Peyer's patch (tissue), 4 donors: ENCODE measurements around the gene SLC14A1. TPM values are rescaled to one million over a fixed set of nuclear protein-coding genes. Genes with fewer than 3 reads are reported as not detected.
"Not testable (repeated sequence)": the region's sequence is repeated elsewhere in the genome, so short reads cannot be mapped to it uniquely, and the experiment has no call there.

Experiments
- DNase-seq, 3 donors: peaks; one replicate each; pipeline ENCODE4 v3.0.0-alpha.2; 2017 to 2019
- H3K27ac ChIP-seq, 4 donors: fragments of 200-600 bp; sonication (generic); one replicate each; pipeline ENCODE4 v1.5.1; 2016 to 2019
- H3K27me3 ChIP-seq, 2 donors: fragments of 200-600 bp; sonication (generic); one replicate each; pipeline ENCODE4 v1.5.1; 2019
- H3K36me3 ChIP-seq, 3 donors: fragments of 200-600 bp; sonication (generic); one replicate each; pipeline ENCODE4 v1.5.1; 2016 to 2019
- H3K4me1 ChIP-seq, 4 donors: fragments of 200-600 bp; sonication (generic); one replicate each; pipeline ENCODE4 v1.5.1; 2016 to 2019
- H3K4me3 ChIP-seq, 4 donors: fragments of 200-600 bp; sonication (generic); 1 replicate in 3 of 4; 2 replicates in 1 of 4; pipeline ENCODE4 v1.5.1; 2016 to 2019; ENCODE audit warnings: mild to moderate bottlenecking in 1 of 4
- H3K9me3 ChIP-seq, 4 donors: fragments of 200-600 bp; sonication (generic); one replicate each; pipeline ENCODE4 v1.5.1; 2016 to 2019; ENCODE audit warnings: mild to moderate bottlenecking in 1 of 4
- POLR2A ChIP-seq, 2 donors: fragments of 450-650 bp; IDR thresholded peaks; one replicate each; pipeline ENCODE4 v1.5.1; 2017; ENCODE audit warnings: antibody characterized with exemption in 2 of 2, mild to moderate bottlenecking in 2 of 2, moderate library complexity in 2 of 2
- total RNA-seq, 4 donors: library from RNA; depleted of rRNA; stranded (reverse); fragments of >200 nt; gene quantifications; one replicate each; pipeline ENCODE4 v1.1.0, GENCODE V29; 2016
- TF ChIP-seq, protein P1 (sequence below), 6 experiments: fragments of 450-650 bp in 4 of 6; fragments of 200-600 bp in 2 of 6; sonication (generic) in 1 of 6; IDR thresholded peaks; one replicate each; pipeline ENCODE4 v1.5.1; 2017 to 2019; ENCODE audit warnings: antibody characterized with exemption in 6 of 6, mild to moderate bottlenecking in 3 of 6, moderate library complexity in 1 of 6

SLC14A1 gene
- total RNA-seq, 4 donors from 2014 or later = 0.35 to 9.7 (median 1.6) TPM

DNA sequence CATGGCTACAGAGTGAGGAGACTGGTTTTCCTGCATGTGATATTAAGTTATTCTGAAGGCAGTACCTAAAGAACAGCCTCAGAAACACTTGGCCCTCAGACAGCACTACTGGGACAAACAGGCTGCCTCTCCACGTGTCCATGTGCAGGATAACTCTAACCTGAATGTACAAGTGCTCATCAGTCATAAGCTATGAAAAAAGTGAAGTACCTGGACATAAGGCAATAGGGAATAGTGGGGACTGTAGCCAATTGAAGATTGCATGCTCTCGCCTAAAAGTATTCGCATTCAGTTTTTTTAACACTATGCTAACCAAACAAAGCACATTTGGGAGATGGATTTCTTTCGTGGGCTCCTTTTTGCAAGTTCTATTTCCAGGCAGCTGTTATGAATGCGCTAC lies 33.0 kb downstream of the SLC14A1 start:
- H3K27ac ChIP-seq = no peak overlapping the region
- TF ChIP-seq, protein P1, sequence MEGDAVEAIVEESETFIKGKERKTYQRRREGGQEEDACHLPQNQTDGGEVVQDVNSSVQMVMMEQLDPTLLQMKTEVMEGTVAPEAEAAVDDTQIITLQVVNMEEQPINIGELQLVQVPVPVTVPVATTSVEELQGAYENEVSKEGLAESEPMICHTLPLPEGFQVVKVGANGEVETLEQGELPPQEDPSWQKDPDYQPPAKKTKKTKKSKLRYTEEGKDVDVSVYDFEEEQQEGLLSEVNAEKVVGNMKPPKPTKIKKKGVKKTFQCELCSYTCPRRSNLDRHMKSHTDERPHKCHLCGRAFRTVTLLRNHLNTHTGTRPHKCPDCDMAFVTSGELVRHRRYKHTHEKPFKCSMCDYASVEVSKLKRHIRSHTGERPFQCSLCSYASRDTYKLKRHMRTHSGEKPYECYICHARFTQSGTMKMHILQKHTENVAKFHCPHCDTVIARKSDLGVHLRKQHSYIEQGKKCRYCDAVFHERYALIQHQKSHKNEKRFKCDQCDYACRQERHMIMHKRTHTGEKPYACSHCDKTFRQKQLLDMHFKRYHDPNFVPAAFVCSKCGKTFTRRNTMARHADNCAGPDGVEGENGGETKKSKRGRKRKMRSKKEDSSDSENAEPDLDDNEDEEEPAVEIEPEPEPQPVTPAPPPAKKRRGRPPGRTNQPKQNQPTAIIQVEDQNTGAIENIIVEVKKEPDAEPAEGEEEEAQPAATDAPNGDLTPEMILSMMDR (IDR thresholded peaks at IDR 0.05) = no peak
- TF ChIP-seq POLR2A (IDR thresholded peaks at IDR 0.05) = no peak
- H3K36me3 ChIP-seq = no peaks in the 10 kb centered on the region
- no peaks in the 10 kb centered on the region for H3K27me3 ChIP-seq
- H3K9me3 ChIP-seq = no peaks in the 10 kb centered on the region
- no peak overlapping the region for H3K4me3 ChIP-seq
- DNase-seq = no peak
- no peaks in the 10 kb centered on the region for H3K4me1 ChIP-seq

DNA sequence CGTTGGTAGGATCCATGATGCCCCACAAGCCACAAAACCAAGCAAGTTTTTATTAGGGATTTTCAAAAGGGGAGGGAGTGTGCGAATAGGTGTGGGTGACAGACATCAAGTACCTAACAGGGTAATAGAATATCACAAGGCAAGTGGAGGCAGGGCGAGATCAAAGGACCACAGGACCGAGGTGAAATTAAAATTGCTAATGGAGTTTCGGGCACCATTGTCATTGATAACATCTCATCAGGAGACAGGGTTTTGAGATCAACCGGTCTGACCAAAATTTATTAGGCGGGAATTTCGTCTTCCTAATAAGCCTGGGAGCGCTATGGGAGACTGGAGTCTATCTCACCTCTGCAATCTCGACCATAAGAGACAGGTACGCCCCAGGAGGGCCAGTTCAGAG lies 33.7 kb downstream of the SLC14A1 start:
- H3K36me3 ChIP-seq, H3K4me3 ChIP-seq, H3K4me1 ChIP-seq, H3K27me3 ChIP-seq, DNase-seq, H3K9me3 ChIP-seq, H3K27ac ChIP-seq: not testable (repeated sequence)

DNA sequence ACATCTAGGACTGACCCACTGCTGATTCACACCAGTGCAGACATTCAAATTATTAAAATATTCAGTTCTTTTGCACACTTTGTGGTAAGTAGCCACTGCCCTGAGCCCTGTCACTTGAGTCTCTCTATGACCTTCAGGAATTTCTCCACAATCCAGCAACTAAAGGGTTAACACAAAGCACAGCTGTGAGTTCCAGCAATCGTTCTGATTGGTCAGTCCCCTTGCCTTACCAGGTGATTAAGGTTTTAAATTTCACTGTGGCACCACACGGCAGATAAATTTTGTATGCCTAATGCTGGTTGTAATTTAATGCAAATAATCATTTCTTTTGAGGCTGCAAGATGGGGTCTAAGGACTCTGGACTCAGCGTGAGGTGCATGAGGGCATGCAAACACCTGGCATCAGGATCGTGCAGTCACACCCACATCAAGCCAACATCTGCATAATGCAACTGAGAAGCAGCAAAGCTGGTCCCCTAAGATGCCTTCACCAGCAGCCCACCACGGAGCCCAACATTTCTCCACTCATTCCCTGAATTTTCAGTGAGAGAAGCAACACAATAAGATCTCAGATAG lies 36.6 kb downstream of the SLC14A1 start:
- TF ChIP-seq, protein P1 (IDR thresholded peaks at IDR 0.05) = no peak
- no peak for TF ChIP-seq POLR2A (IDR thresholded peaks at IDR 0.05)
- Histone ChIP-seq H3K27ac (no peak overlapping the region), H3K4me1 (no peaks in the 10 kb centered on the region), H3K9me3 (no peaks in the 10 kb centered on the region), H3K36me3 (no peaks in the 10 kb centered on the region), H3K4me3 (no peak overlapping the region), H3K27me3 (no peaks in the 10 kb centered on the region)
- no peak for DNase-seq

DNA sequence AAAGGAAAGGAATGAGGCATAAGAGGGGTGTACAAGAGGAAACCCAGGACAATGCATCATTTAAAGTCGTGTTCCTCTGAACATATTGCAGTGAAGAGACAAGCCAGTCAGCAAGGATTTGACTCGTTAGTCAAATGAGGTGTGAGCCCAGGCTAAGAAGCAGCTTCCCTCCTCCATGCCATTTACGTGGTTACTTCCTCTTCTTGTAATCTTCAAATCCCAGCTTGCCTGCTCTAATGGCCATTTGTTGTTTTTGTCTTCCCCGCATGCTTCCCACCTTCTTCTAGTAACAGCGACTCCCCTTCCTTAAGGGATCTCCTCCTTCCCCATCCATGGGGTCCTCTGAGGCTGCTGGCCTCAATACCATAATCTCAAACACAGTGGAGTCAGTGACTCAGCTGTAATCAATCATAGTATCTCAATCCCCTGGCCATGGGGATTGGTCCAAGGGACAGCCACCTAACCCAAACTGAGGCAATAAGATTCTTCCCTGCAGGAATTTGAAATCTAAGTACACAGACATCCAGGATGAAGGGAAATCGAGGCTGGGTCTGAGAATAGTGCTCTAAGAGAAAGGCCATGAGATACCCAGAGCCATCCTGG lies 37.6 kb downstream of the SLC14A1 start:
- no peak overlapping the region for H3K27ac ChIP-seq
- no peaks in the 10 kb centered on the region for H3K36me3 ChIP-seq
- no peaks in the 10 kb centered on the region for H3K9me3 ChIP-seq
- H3K4me3 ChIP-seq = no peak overlapping the region
- H3K27me3 ChIP-seq = no peaks in the 10 kb centered on the region
- TF ChIP-seq POLR2A (IDR thresholded peaks at IDR 0.05) = no peak
- TF ChIP-seq, protein P1 (IDR thresholded peaks at IDR 0.05) = no peak
- H3K4me1 ChIP-seq = no peaks in the 10 kb centered on the region
- DNase-seq = no peak

DNA sequence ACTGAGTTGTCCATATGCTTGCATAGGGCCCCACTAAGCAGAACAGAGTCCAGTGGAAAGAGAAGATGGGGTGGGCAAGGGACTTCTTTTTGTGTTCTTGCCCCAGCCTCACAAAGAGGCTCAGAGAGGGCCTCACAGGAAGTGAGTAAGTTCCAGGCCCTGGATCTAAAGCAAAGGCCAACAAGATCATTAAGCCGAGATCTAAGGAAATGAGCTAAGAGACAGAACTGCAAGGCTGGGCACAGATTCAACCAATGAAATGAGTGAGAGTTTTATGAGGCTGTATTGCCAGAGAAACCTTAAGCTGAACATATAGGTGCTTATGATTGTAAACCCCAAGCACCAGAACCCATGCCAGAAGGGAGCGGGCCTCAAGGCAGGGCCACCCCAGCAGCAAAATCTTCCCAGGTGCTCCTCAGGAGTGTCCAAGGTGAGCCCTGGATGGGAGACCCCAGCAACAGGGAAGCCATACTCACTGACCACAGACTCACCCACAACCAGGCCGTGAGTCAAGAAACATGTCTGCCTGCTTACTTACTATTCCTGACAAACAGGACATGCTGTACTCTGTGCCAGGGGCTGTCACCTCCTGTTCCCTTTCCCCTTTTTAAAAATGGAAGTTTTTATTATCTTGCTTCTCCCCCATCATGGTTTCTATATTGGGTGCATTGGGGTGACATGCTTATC lies 40.2 kb downstream of the SLC14A1 start:
- Histone ChIP-seq H3K9me3 (no peaks in the 10 kb centered on the region), H3K4me1 (no peaks in the 10 kb centered on the region), H3K4me3 (no peak overlapping the region), H3K27me3 (no peaks in the 10 kb centered on the region), H3K36me3 (no peaks in the 10 kb centered on the region), H3K27ac (no peak overlapping the region)
- no peak for DNase-seq
- TF ChIP-seq, protein P1 (IDR thresholded peaks at IDR 0.05) = no peak

DNA sequence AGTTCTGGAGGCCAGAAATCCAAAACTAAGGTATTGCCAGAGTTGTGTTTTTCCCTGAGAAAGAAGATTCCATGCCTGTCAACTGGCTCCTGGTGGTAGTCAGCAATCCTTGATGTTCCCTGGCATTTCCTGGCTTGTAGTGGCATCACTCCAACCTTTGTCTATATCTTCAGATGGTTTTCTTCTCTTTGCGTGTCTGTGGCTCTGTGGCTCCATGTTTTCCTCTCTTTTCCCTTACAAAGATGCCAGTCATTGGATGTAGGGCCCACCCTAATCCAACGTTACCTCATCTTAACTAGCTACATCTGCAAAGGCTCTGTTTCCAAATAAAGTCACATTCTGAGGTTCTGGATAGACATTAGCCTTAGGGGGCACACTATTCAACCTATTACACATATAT lies 41.8 kb downstream of the SLC14A1 start:
- TF ChIP-seq POLR2A (IDR thresholded peaks at IDR 0.05) = no peak
- TF ChIP-seq, protein P1 (IDR thresholded peaks at IDR 0.05) = no peak
- Histone ChIP-seq H3K4me3 (no peak overlapping the region), H3K36me3 (no peaks in the 10 kb centered on the region), H3K9me3 (no peaks in the 10 kb centered on the region), H3K27me3 (no peaks in the 10 kb centered on the region), H3K27ac (no peak overlapping the region), H3K4me1 (no peaks in the 10 kb centered on the region)
- DNase-seq = no peak
